Brain microvascular endothelial cell (primary cell): ENCODE measurements around the gene IKBKE.

Experiments used
- DNase-seq: peaks from one replicate; pipeline ENCODE4 v3.0.0-alpha.2; 2020
- H3K27ac ChIP-seq: fragments of 250-450 bp; sonication (Bioruptor Pico); 2 replicates; pipeline ENCODE4 v1.5.1; 2020; ENCODE audit warnings: mild to moderate bottlenecking, moderate library complexity
- H3K27me3 ChIP-seq: fragments of 250-450 bp; sonication (Bioruptor Pico); replicated peaks from 2 replicates; pipeline ENCODE4 v1.5.1; 2020; ENCODE audit warnings: mild to moderate bottlenecking
- H3K36me3 ChIP-seq: fragments of 250-450 bp; sonication (Bioruptor Pico); replicated peaks from 2 replicates; pipeline ENCODE4 v1.5.1; 2020; ENCODE audit warnings: mild to moderate bottlenecking
- H3K4me3 ChIP-seq: 2 replicates; pipeline ENCODE4 v1.5.1; 2011; ENCODE audit warnings: low read depth, mild to moderate bottlenecking, control low read depth, low read length, moderate library complexity
- in situ Hi-C: cut with HindIII; loops from 2 replicates; pipeline ENCODE4 v1.10.0; 2017; ENCODE audit warnings: low sequenced_read_pairs, low pct_ligation_motif_present
- TF ChIP-seq, protein P1 (sequence below): IDR thresholded peaks from 2 replicates; pipeline ENCODE4 v1.5.1; 2011; ENCODE audit warnings: low read depth, mild to moderate bottlenecking, moderate library complexity, low read length, control low read depth, inconsistent platforms; ENCODE audit errors: missing control alignments

The IKBKE gene

DNA sequence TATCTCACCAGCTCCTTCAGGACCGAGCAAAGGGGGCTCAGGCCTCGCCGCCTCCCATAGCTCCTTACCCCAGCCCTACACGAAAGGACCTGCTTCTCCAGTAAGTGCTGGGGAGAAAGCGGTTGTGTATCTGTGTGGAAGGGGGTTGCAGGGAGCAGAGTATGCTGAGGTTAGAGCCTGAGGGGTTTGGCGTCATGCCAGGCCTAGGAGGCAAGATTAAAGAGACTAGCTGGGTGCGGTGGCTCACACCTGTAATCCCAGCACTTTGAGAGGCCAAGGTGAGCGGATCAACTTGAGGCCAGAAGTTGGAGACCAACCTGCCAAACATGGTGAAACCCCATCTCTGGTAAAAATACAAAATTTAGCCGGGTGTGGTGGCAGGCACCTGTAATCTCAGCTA, 23.0 kb downstream of the IKBKE start:
- no peak for DNase-seq
- peaks cover 52% of the 10 kb centered on the region for H3K36me3 ChIP-seq
- no peaks in the 10 kb centered on the region for H3K27me3 ChIP-seq
- no peak overlapping the region for H3K27ac ChIP-seq
- in situ Hi-C loops, result loop anchor here (25.0 kb wide), 1 partner anchor 94 kb away; no protein-coding TSS in a partner anchor
- TF ChIP-seq, protein P1, sequence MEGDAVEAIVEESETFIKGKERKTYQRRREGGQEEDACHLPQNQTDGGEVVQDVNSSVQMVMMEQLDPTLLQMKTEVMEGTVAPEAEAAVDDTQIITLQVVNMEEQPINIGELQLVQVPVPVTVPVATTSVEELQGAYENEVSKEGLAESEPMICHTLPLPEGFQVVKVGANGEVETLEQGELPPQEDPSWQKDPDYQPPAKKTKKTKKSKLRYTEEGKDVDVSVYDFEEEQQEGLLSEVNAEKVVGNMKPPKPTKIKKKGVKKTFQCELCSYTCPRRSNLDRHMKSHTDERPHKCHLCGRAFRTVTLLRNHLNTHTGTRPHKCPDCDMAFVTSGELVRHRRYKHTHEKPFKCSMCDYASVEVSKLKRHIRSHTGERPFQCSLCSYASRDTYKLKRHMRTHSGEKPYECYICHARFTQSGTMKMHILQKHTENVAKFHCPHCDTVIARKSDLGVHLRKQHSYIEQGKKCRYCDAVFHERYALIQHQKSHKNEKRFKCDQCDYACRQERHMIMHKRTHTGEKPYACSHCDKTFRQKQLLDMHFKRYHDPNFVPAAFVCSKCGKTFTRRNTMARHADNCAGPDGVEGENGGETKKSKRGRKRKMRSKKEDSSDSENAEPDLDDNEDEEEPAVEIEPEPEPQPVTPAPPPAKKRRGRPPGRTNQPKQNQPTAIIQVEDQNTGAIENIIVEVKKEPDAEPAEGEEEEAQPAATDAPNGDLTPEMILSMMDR, result no peak
- no peak overlapping the region for H3K4me3 ChIP-seq

- in situ Hi-C loops, result loop anchor here (25.0 kb wide), 1 partner anchor 92 kb away; no protein-coding TSS in a partner anchor
- Histone ChIP-seq H3K27me3 (no peaks in the 10 kb centered on the region), H3K27ac (no peak overlapping the region), H3K4me3 (no peak overlapping the region), H3K36me3 (peaks cover 52% of the 10 kb centered on the region)
- DNase-seq, result no peak
- TF ChIP-seq, protein P1, result no peak
Observed at GRCh38 chr1:206495011-206495461, 24.8 kb downstream of the IKBKE start.

DNA sequence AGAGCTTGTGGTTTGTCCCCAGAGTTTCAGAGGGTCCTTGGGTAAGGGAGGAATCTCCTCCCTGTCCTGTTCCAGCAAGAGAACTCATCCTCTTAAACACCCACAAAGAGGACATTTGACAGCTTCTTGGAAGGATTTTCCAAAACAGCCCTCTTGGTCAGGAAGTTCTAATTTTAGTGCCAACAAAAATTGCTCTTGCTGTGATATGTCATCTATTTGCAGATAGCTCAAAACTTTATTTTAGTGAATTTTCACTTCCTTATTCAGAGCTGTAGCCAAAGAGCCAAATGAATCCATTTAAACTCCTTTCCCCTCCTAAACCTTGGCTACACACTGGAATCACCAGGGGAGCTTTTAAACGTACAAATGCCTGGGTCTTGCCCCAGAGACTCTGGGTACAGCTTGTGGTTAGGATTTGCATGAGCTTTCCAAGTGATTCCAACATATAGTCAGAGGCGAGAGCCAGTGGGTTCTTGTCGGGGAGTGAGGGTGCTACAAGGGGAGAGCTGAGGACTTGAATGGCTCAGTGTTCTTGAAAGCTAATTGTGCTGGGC, 25.3 kb downstream of the IKBKE start:
- no peak for DNase-seq
- Histone ChIP-seq H3K4me3 (no peak overlapping the region), H3K36me3 (peaks cover 51% of the 10 kb centered on the region), H3K27me3 (no peaks in the 10 kb centered on the region), H3K27ac (no peak overlapping the region)
- TF ChIP-seq, protein P1, result no peak
- in situ Hi-C loops, result loop anchor here (25.0 kb wide), 1 partner anchor 92 kb away; no protein-coding TSS in a partner anchor

DNA sequence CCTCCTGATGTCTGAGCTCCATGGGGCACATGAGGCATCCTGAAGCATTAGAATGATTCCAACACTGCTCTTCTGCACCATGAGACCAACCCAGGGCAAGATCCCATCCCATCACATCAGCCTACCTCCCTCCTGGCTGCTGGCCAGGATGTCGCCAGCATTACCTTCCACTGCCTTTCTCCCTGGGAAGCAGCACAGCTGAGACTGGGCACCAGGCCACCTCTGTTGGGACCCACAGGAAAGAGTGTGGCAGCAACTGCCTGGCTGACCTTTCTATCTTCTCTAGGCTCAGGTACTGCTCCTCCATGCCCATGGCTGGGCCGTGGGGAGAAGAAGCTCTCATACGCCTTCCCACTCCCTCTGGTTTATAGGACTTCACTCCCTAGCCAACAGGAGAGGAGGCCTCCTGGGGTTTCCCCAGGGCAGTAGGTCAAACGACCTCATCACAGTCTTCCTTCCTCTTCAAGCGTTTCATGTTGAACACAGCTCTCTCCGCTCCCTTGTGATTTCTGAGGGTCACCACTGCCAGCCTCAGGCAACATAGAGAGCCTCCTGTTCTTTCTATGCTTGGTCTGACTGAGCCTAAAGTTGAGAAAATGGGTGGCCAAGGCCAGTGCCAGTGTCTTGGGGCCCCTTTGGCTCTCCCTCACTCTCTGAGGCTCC, 26.0 kb downstream of the IKBKE start:
- H3K36me3 ChIP-seq, result peaks cover 49% of the 10 kb centered on the region
- TF ChIP-seq, protein P1, result no peak
- in situ Hi-C loops, result loop anchor here (25.0 kb wide), 1 partner anchor 91 kb away; no protein-coding TSS in a partner anchor
- H3K4me3 ChIP-seq, result no peak overlapping the region
- DNase-seq, result no peak
- H3K27me3 ChIP-seq, result no peaks in the 10 kb centered on the region
- no peak overlapping the region for H3K27ac ChIP-seq

- in situ Hi-C loops, result loop anchor here (25.0 kb wide), 1 partner anchor 90 kb away; no protein-coding TSS in a partner anchor
- peaks cover 38% of the 10 kb centered on the region for H3K36me3 ChIP-seq
- TF ChIP-seq, protein P1, result no peak
- no peak for DNase-seq
- no peak overlapping the region for H3K4me3 ChIP-seq
- H3K27me3 ChIP-seq, result no peaks in the 10 kb centered on the region
- no peak overlapping the region for H3K27ac ChIP-seq
Observed at GRCh38 chr1:206497363-206497762, 27.1 kb downstream of the IKBKE start.
